IMR-90 (cell line): ENCODE measurements around the gene TACC2. TPM values are rescaled to one million over a fixed set of nuclear protein-coding genes. Genes with fewer than 3 reads are reported as not detected.

Source experiments
- ATAC-seq: fragments of 200-7000 bp; cut with Tn5 transposase; 2 replicates; pipeline ENCODE4 v1.9.1; 2020; ENCODE audit warnings: low read depth, mild to moderate bottlenecking, moderate library complexity
- BruUV-seq: library from RNA; stranded (reverse); fragments of 400-500 nt; replicated peaks from 2 replicates; lab custom pipeline; 2021; lab: Mats Ljungman, UMichigan
- CTCF ChIA-PET: fragments of 300-600 bp; formaldehyde crosslinking; extraction: SDS; loops from one replicate; lab custom pipeline; 2021; ENCODE audit warnings: antibody characterized with exemption; lab: Yijun Ruan, JAX
- POLR2A ChIA-PET: fragments of 300-600 bp; sonication (Branson Sonifier 250); formaldehyde crosslinking; loops from one replicate; lab custom pipeline; 2022; ENCODE audit warnings: antibody characterized with exemption; ENCODE audit not compliant: unreplicated experiment; lab: Charles Lee
- DNase-seq: peaks from one replicate; pipeline ENCODE4 v3.0.0; 2013
- H2AFZ ChIP-seq: replicated peaks from 2 replicates; pipeline ENCODE3; 2013; ENCODE audit warnings: low read length, mild to moderate bottlenecking; ENCODE audit not compliant: poor library complexity
- H2AK5ac ChIP-seq: 2 replicates; pipeline ENCODE4 v1.6.1; 2013; ENCODE audit warnings: low read depth, low read length, inconsistent platforms
- H2AK9ac ChIP-seq: replicated peaks from 2 replicates; pipeline ENCODE3; 2013; ENCODE audit warnings: mild to moderate bottlenecking, low read depth, low read length, moderate library complexity; ENCODE audit not compliant: poor library complexity
- H2BK120ac ChIP-seq: 2 replicates; pipeline ENCODE4 v1.6.1; 2013; ENCODE audit warnings: low read depth, low read length, inconsistent platforms
- H2BK15ac ChIP-seq: 3 replicates; pipeline ENCODE4 v1.6.1; 2013; ENCODE audit warnings: low read depth, low read length, inconsistent platforms
- H2BK20ac ChIP-seq: 2 replicates; pipeline ENCODE4 v1.6.1; 2013; ENCODE audit warnings: low read depth, mild to moderate bottlenecking, inconsistent platforms, low read length, moderate library complexity
- H2BK5ac ChIP-seq: 2 replicates; pipeline ENCODE4 v1.6.1; 2013; ENCODE audit warnings: mild to moderate bottlenecking, low read depth, low read length, inconsistent platforms; ENCODE audit not compliant: poor library complexity, severe bottlenecking
- H3K14ac ChIP-seq: replicated peaks from 2 replicates; pipeline ENCODE4 v1.6.1; 2013; ENCODE audit warnings: low read depth, low read length, inconsistent platforms
- H3K18ac ChIP-seq: 2 replicates; pipeline ENCODE4 v1.6.1; 2013; ENCODE audit warnings: low read depth, low read length, control low read depth
- H3K23ac ChIP-seq: 2 replicates; pipeline ENCODE4 v1.6.1; 2013; ENCODE audit warnings: low read depth, low read length, inconsistent platforms
- H3K27ac ChIP-seq: 2 replicates; pipeline ENCODE4 v1.5.1; 2013; ENCODE audit warnings: mild to moderate bottlenecking, control low read depth, low read length; ENCODE audit not compliant: insufficient read depth
- H3K27me3 ChIP-seq: 2 replicates; pipeline ENCODE4 v1.6.1; 2013; ENCODE audit warnings: low read length; ENCODE audit not compliant: control insufficient read depth, insufficient read depth
- H3K36me3 ChIP-seq: 2 replicates; pipeline ENCODE4 v1.6.1; 2013; ENCODE audit warnings: low read length, mixed read lengths; ENCODE audit not compliant: control insufficient read depth, insufficient read depth
- H3K4ac ChIP-seq: 2 replicates; pipeline ENCODE4 v1.6.1; 2013; ENCODE audit warnings: low read depth, low read length, inconsistent platforms
- H3K4me1 ChIP-seq: 2 replicates; pipeline ENCODE4 v1.6.1; 2013; ENCODE audit warnings: low read length, mixed read lengths; ENCODE audit not compliant: control insufficient read depth, insufficient read depth
- H3K4me2 ChIP-seq: 2 replicates; pipeline ENCODE4 v1.6.1; 2013; ENCODE audit warnings: low read depth, mild to moderate bottlenecking, control low read depth, low read length, moderate library complexity
- H3K4me3 ChIP-seq: 2 replicates; pipeline ENCODE4 v1.5.1; 2013; ENCODE audit warnings: low read depth, mild to moderate bottlenecking, control low read depth, low read length, moderate library complexity; ENCODE audit not compliant: insufficient read depth
- H3K56ac ChIP-seq: 2 replicates; pipeline ENCODE4 v1.6.1; 2013; ENCODE audit warnings: low read length, inconsistent platforms; ENCODE audit not compliant: insufficient read depth; ENCODE audit errors: extremely low read depth
- H3K79me1 ChIP-seq, 2 experiments: 2 replicates each; pipeline ENCODE4 v1.6.1; 2013; ENCODE audit warnings: low read length in 2 of 2, inconsistent platforms in 1 of 2, low read depth in 1 of 2
- H3K9ac ChIP-seq: 2 replicates; pipeline ENCODE4 v1.6.1; 2013; ENCODE audit warnings: low read depth, low read length, control low read depth
- H3K9me1 ChIP-seq: 2 replicates; pipeline ENCODE4 v1.6.1; 2013; ENCODE audit warnings: low read length, inconsistent platforms; ENCODE audit not compliant: insufficient read depth
- H3K9me3 ChIP-seq: 2 replicates; pipeline ENCODE4 v1.6.1; 2013; ENCODE audit warnings: low read length; ENCODE audit not compliant: control insufficient read depth, insufficient read depth
- H4K20me1 ChIP-seq: 2 replicates; pipeline ENCODE4 v1.6.1; 2013; ENCODE audit warnings: low read length, inconsistent platforms; ENCODE audit not compliant: insufficient read depth
- H4K5ac ChIP-seq: 2 replicates; pipeline ENCODE4 v1.6.1; 2013; ENCODE audit warnings: mild to moderate bottlenecking, low read depth, low read length, control low read depth
- H4K8ac ChIP-seq, 2 experiments: 2 replicates each; pipeline ENCODE4 v1.6.1; 2013; ENCODE audit warnings: low read depth in 2 of 2, low read length in 2 of 2, control low read depth in 1 of 2, inconsistent platforms in 1 of 2
- H4K91ac ChIP-seq: 2 replicates; pipeline ENCODE4 v1.6.1; 2013; ENCODE audit warnings: low read depth, low read length, inconsistent platforms; ENCODE audit not compliant: insufficient read depth
- BHLHE40 ChIP-seq: fragments of 150-350 bp; IDR thresholded peaks from 2 replicates; pipeline ENCODE4 v1.6.1; 2016; ENCODE audit warnings: mild to moderate bottlenecking, low read depth, low read length
- CEBPB ChIP-seq: IDR thresholded peaks from 2 replicates; pipeline ENCODE4 v1.6.1; 2012; ENCODE audit warnings: low read depth, low read length, improper control_type of control experiment
- CHD1 ChIP-seq: IDR thresholded peaks from 2 replicates; pipeline ENCODE4 v1.6.1; 2012; ENCODE audit warnings: low read depth, low read length, improper control_type of control experiment
- CTCF ChIP-seq: conservative IDR thresholded peaks from 2 replicates; pipeline ENCODE4 v1.5.1; 2012; ENCODE audit warnings: mild to moderate bottlenecking, low read depth, low read length, improper control_type of control experiment
- FOS ChIP-seq: fragments of 150-350 bp; IDR thresholded peaks from 2 replicates; pipeline ENCODE4 v1.6.1; 2016; ENCODE audit warnings: low read depth, low read length
- MAFK ChIP-seq: IDR thresholded peaks from 2 replicates; pipeline ENCODE4 v1.6.1; 2012; ENCODE audit warnings: low read depth, low read length, improper control_type of control experiment
- MAZ ChIP-seq: IDR thresholded peaks from 2 replicates; pipeline ENCODE4 v1.6.1; 2012; ENCODE audit warnings: low read depth, mild to moderate bottlenecking, low read length, improper control_type of control experiment, moderate library complexity, borderline replicate concordance
- MXI1 ChIP-seq: IDR thresholded peaks from 2 replicates; pipeline ENCODE4 v1.6.1; 2012; ENCODE audit warnings: low read depth, mild to moderate bottlenecking, low read length, moderate library complexity, borderline replicate concordance
- POLR2A ChIP-seq: IDR thresholded peaks from 2 replicates; pipeline ENCODE4 v1.6.1; 2012; ENCODE audit warnings: mild to moderate bottlenecking, low read depth, low read length
- RCOR1 ChIP-seq: IDR thresholded peaks from 2 replicates; pipeline ENCODE4 v1.6.1; 2012; ENCODE audit warnings: mild to moderate bottlenecking, low read length, improper control_type of control experiment; ENCODE audit not compliant: insufficient replicate concordance
- SMC3 ChIP-seq: fragments of 150-350 bp; IDR thresholded peaks from 2 replicates; pipeline ENCODE4 v1.6.1; 2016; ENCODE audit warnings: low read depth, mild to moderate bottlenecking, antibody characterized with exemption, low read length, moderate library complexity
- USF2 ChIP-seq: fragments of 150-350 bp; IDR thresholded peaks from 2 replicates; pipeline ENCODE4 v1.6.1; 2017; ENCODE audit warnings: mild to moderate bottlenecking, antibody characterized with exemption, low read length, low read depth
- WGBS, 2 experiments: methylation state at CpG; one replicate each; pipeline versions ENCODE4 v1.1.5 to v1.1.7; 2013; ENCODE audit warnings: missing lambda C conversion rate in 2 of 2; ENCODE audit not compliant: insufficient read length in 1 of 2; ENCODE audit errors: extremely low coverage in 2 of 2; 5-methylcytosine and 5-hydroxymethylcytosine counted together
- dilution Hi-C: fragments of 300-500 bp; cut with HindIII; formaldehyde crosslinking; loops from one replicate; pipeline ENCODE4 v1.14.3; 2018; ENCODE audit warnings: low sequenced_read_pairs; ENCODE audit not compliant: unreplicated experiment
- in situ Hi-C: fragments of 300-500 bp; cut with MboI; formaldehyde crosslinking; loops from 3 replicates; pipeline ENCODE4 v1.14.3; 2019; ENCODE audit warnings: low sequenced_read_pairs, inconsistent platforms, mixed read lengths
- intact Hi-C: fragments of 100-400 bp; cut with micrococcal nuclease; formaldehyde crosslinking; loops from 2 replicates; pipeline ENCODE4 v1.10.0; 2022
- polyA plus RNA-seq, 3 experiments: library from polyadenylated mRNA; depleted of rRNA; stranded (reverse); fragments of >200 nt; gene quantifications; 2 replicates each; pipeline ENCODE4 v1.2.3, GENCODE V29; 2012; ENCODE audit warnings: low replicate concordance in 1 of 3
- total RNA-seq: library from RNA; depleted of rRNA; stranded (reverse); fragments of >200 nt; gene quantifications from 2 replicates; pipeline ENCODE4 v1.2.3, GENCODE V29; 2012

Gene TACC2
- total and polyA plus RNA-seq, 2 of the 4 experiments (the other 2 are of a cell fraction), result 2.9 to 15.4 TPM

GRCh38 chr10:121998462-121998861 lies 9.5 kb downstream of the TACC2 start:
- Histone ChIP-seq H3K9ac (no peak overlapping the region), H3K9me3 (peaks cover 2% of the 10 kb centered on the region; the same call in 1 of the 2 replicates), H3K18ac (no peak overlapping the region), H3K4ac (no peak overlapping the region), H4K5ac (no peak overlapping the region), H3K36me3 (no peaks in the 10 kb centered on the region), H3K27me3 (peaks cover 15% of the 10 kb centered on the region), H3K9me1 (no peaks in the 10 kb centered on the region), H4K91ac (no peak overlapping the region), H4K20me1 (no peaks in the 10 kb centered on the region), H2BK5ac (no peak overlapping the region), H2AK5ac (no peak overlapping the region), H4K8ac (no peak overlapping the region), H3K14ac (no peak overlapping the region), H3K79me1 (no peaks in the 10 kb centered on the region), H3K56ac (no peak overlapping the region), H2BK15ac (no peak overlapping the region), H3K4me2 (no peak overlapping the region), H2BK120ac (no peak overlapping the region), H3K4me3 (no peak overlapping the region), H3K4me1 (no peaks in the 10 kb centered on the region), H2AK9ac (no peak overlapping the region), H2AFZ (no peak overlapping the region), H2BK20ac (no peak overlapping the region), H3K27ac (no peak overlapping the region), H3K23ac (no peak overlapping the region)
- 38% methylated on average over 3 of the region's 6 CpGs; no CpG with 5 or more reads in 1 of the 2 experiments for WGBS, 2 experiments
- dilution Hi-C loops, result no loop called here
- in situ Hi-C loops, result no loop called here
- ATAC-seq (no peak), DNase-seq (no peak)
- ChIA-PET CTCF (no interaction called here), POLR2A (no interaction called here)
- intact Hi-C loops, result no loop called here
- no TSS peak for BruUV-seq
- TF ChIP-seq USF2 (no peak), CHD1 (no peak), MXI1 (no peak), FOS (no peak), BHLHE40 (no peak), CEBPB (no peak), MAFK (no peak), MAZ (no peak), SMC3 (no peak), CTCF (no peak), RCOR1 (no peak), POLR2A (no peak)
